Astrocyte (in vitro differentiated cells and primary cell): ENCODE results near the gene C16orf95.

ENCODE experiments used
- EZH2 ChIP-seq: IDR thresholded peaks from 2 replicates; pipeline ENCODE4 v1.6.1; 2012; ENCODE audit warnings: mild to moderate bottlenecking, low read length, inconsistent platforms; ENCODE audit not compliant: insufficient read depth
- TF ChIP-seq, protein P1 (sequence below): IDR thresholded peaks from 2 replicates; pipeline ENCODE4 v1.5.1; 2011; ENCODE audit warnings: low read depth, mild to moderate bottlenecking, inconsistent platforms, low read length, moderate library complexity; ENCODE audit not compliant: insufficient read depth

- TF ChIP-seq, protein P1, sequence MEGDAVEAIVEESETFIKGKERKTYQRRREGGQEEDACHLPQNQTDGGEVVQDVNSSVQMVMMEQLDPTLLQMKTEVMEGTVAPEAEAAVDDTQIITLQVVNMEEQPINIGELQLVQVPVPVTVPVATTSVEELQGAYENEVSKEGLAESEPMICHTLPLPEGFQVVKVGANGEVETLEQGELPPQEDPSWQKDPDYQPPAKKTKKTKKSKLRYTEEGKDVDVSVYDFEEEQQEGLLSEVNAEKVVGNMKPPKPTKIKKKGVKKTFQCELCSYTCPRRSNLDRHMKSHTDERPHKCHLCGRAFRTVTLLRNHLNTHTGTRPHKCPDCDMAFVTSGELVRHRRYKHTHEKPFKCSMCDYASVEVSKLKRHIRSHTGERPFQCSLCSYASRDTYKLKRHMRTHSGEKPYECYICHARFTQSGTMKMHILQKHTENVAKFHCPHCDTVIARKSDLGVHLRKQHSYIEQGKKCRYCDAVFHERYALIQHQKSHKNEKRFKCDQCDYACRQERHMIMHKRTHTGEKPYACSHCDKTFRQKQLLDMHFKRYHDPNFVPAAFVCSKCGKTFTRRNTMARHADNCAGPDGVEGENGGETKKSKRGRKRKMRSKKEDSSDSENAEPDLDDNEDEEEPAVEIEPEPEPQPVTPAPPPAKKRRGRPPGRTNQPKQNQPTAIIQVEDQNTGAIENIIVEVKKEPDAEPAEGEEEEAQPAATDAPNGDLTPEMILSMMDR, result no peak
- no peak for TF ChIP-seq EZH2
These were observed 16.6 kb upstream of the C16orf95 start for GRCh38 chr16:87333581-87334331.
